ENCODE measurements around the gene SLC39A13.

Gene SLC39A13

DNA sequence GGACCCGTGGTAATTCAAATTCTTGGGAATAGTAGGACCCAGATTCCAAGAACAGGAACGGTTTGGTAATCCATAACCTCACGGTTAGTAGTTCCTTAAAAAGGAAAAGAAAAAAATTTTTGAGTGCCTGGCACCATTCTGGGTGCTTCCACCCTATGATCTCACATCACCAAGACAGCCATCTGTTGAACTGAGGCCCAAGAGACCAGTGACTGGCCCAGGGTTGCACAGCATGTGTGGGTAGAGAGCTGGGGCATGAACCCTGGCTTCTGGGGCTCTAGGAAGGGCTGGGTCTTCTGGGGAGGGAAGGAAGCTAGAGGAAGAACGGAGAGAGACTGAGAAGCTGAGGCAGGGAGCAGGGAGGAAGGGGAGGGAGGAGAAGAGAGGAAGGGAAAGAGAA lies 25.3 kb upstream of the SLC39A13 start:
- DNase-seq (ENCODE audit: low read depth in 2 of 3, low spot score in 1 of 3), result no peak

DNA sequence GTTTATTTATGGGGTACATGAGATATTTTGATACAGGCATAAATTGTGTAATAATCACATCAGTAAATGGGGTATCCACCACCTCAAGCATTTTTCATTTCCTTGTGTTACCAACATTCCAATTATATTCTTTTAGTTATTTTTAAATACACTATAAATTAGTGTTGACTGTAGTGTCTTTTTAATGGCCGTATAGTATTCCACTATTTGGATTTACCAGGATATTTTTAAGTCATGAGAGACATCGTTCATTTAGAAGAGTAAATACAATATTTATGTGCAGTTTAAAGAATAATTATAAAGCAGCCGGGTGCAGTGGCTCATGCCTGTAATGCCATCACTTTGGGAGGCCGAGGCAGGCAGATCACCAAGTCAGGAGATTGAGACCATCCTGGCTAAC lies 23.9 kb upstream of the SLC39A13 start:
- DNase-seq (ENCODE audit: low read depth in 2 of 3, low spot score in 1 of 3), result no peak

DNA sequence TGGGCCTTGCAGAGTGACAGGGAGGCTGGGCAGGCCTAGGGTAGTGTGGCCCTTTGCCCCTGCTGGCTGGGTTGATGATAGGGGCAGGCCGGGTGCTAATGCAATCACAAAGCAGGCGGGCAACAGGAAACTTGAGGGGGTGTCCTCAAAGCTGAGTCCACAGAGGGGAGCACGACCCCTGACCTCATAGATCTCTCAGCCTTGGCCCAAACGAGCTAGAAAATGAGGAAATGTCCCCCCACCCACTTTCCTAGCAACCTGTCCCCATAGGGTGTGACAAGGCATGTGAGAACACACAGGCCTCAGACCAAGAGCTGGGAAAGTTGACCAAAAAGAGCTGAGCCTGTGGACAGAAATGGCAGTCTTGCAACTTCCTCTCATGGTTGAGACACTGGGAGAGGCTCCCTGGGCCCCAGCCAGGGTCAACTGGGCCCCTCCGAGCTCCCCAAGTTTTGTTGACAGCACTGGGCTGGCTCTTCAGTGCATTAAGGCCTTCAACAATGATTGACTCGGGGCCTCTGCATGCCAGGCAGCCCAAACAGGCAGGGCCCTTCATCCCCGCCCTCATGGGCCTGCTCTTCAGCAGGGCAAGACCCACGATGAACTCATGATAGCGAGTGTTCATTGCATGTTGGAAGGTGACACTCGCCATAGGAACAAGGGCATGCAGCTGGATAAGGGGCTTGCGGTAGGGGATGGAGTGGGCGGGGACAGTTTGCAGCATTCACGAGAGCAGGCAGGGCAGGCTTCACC lies 20.3 kb upstream of the SLC39A13 start:
- no peak for DNase-seq (ENCODE audit: low read depth in 2 of 3, low spot score in 1 of 3)

DNA sequence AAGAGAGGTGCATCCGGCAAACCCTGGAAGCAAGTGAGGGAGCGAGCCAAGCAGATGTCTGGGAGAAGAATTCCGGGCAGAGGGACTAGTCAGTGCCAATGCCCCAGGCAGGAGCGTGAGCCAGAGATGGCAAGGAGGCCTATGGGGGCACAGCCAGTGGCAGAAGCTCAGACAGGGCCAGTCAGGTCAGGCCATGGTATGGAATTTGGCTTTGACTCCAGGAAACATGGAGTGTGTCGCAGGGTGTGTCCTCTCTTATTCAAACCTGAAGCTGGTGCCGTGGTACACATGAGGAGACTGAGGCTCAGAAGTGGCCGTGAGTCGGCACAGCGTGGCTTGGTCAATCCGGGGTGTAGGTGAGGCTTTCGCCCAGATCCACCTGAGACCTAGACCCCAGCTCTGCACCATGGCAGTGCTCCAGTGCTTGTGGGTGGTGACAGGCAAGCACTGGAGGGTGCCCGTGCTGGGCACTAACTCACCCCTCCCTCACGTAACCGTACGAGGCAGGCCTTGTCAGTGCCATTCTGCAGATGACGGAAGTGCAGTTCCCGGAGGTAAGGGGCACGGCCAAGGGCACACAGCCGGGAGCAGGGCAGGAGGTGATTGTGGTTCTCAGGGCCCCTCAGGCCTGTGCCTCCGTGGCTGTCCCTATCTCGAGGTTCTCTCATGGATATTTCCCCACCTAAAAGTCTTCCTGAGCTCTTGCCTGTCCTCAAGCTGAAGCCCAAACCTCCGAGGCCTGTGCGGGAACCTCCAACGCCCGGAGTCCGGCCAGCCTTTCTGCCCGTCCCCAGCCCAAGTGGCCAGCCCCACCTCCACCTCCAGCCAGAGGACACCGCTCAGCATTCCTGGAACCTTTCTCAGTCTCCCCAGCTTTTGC lies 19.5 kb upstream of the SLC39A13 start:
- no peak for DNase-seq (ENCODE audit: low read depth in 2 of 3, low spot score in 1 of 3)

DNA sequence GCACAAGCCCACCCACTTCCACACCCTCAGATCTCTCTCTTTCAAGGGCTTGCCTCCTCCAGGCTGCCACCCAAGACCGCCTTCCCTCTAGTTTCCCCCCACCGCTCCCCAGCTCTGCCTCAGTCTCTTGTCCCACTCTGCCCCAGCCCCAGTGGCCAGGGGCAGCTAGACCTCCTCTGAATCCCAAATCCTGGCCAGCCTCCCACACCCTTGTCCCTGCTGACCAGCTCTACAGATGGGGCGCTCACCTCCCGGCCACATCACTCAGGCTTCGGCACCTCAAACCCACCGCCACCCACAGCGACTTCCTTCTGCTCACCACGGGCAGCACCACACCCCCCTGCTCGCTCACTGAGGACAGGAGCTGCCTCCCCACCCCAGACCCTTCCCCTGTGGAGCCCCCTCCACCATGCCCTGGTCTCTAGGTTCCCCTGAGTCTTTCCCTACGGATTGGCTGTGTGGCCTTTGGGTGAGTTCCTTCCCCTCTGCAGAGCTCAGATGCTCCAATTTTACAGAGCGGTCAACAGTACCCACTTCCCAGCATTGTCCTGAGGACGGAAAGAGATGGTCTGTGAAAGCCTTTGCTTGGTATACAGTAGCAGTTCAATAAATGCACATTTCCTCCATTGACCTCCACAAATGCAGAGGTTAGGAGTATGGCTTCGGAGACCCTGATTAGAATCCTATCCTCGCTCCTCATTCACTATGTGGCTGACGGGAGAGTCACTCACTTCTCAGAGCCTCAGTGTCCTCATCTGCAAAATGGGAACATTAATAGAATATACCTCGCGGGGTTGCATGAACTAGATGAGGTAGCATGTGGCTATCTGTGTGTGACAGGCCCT lies 18.6 kb upstream of the SLC39A13 start:
- DNase-seq (ENCODE audit: low read depth in 2 of 3, low spot score in 1 of 3), result no peak

DNA sequence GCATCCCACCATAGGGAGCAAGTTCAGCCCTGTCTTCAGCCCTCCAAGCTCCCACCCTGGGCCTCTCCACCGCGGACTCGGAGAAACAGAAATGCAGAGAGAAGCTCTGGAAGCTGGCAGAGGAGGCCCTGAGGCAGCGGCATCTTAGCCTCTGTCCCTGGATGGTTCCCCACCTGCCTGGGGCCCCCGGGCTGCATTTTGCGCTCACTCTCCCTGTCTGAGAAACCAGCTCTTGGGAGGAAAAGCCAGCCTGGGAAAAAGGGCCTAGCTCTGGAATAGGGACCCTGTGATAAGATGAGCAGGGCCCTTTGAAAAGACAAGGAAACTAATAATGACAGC lies 18.0 kb upstream of the SLC39A13 start:
- DNase-seq (ENCODE audit: low read depth in 2 of 3, low spot score in 1 of 3), result no peak

DNA sequence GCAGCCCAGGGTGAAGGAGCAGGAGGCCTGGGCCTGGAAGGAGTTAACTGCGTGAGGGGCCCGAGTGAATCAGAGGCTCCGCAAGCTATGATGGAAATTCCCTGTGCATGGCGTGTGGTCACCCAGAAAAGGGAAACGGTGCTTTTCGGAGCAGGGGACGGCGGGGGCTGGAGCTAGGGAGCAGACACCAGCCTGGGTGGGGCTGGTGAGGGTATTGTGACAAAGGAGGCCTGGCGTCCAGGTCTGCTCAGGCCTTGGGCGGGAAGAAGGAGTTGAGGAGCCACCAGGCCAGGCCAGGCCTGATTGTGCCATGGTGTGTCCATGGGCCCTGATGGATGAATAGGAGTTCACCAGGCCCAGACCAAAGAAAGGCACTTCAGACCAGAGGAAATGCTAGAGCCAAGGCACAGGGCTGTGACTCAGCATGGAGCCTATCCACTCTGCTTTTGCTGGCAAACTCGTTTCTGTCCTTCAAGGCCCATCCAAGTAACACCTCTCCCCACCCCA lies 17.3 kb upstream of the SLC39A13 start:
- DNase-seq (ENCODE audit: low read depth in 2 of 3, low spot score in 1 of 3), result no peak

DNA sequence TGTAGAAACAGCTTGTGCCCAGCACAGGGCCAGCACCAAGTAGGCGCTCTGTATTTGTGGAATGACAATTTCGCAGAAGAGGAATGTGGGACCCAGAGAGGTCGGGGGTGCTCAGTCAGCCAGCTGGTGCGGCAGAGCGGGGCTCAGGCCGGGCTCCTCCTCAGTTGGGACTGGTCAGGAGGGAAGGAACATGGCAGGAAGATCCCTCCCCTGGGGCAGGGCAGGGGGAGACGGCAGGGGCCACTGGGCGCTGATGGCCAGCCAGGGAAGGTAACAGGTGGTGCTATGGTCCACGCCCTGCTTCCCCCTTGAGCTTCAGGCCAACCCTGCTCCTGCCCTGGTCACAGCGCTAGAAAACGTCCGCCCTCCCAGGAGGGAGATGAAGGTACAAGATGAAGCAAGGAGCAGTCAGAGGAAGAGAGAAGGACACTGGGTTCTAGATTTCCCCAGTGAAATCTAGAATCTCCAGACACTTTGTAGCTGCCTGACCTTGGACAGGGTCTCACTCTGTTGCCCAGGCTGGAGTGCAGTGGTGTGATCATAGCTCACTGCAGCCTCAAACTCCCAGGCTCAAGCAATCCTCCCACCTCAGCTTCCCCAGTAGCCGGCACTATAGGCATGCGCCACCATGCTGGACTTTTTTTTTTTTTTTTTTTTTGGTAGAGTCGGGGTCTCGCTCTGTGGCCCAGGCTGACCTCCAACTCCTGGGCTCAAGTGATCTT lies 16.5 kb upstream of the SLC39A13 start:
- DNase-seq (ENCODE audit: low read depth in 2 of 3, low spot score in 1 of 3), result no peak

DNA sequence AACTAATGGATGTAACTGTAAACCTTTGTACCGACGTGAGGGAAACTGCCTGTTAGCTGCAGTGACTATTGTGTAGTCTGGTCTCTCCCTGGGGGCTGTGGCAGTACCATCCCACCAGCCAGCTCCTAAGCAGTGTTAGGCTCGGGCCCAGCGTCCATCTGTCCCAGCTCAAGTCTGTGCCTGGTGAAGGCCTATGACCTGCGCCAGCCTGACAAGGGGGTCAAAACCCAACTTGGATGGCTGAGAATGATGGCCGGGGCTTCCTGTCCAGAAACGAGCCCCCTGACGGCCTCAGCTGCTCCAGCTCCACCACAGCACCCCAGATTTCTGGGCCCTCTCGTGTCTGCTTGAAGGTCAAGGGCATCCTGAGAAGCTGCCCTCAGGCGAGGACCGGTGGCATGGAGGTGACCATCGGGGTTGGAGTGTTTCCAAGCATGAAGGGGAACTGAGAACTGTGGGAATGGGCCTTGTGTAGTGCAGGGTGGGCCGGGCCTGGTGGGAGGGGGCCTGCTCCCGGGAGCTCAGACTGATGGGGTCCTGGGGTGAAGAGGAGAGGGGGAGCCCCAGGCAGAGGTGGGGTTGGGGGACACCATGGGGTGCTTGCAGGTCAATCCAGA lies 15.7 kb upstream of the SLC39A13 start:
- DNase-seq (ENCODE audit: low read depth in 2 of 3, low spot score in 1 of 3), result no peak

DNA sequence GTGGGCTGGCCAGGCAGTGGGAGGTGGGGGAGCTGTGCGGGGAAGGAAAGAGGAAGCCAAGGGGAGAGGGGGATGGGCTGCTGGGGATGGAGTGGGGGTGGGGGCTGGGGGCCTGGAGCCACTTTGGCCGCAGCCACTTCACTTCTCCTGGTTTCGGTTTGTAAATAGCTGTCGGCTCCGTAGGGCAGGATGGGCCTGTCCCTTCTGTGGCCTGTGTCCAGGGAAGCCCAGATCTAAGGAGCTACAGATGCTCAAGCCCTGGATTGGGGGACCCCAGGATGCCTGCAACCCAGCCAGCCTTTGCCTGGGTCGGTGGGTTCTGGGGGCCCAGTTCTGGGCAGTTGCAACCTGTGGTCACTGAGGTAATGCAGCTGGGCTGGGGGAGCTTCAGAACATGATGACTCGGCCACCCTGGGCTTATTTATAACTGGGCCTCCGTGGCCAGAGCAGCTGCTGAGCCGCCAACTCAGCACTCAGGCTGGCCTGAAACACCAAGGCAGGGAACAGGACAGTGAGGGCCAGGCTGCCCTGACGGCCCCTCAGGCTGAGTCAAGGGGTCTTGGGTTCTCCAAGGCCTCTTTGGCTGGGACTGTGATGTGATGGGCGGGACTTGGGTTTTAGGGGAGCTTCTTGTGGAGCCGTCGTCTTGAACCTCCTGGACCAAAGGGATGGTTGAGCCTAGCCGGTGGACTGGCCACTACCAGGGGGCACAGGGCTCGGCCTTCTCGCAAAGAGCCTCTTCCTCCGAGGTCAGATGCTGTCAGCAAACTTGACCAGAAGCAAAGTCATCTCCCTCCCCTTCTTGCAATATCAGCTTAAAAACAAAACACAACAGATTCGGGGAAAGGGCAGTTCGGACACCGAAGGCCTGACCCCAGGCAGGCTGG lies 15.0 kb upstream of the SLC39A13 start:
- no peak for DNase-seq (ENCODE audit: low read depth in 2 of 3, low spot score in 1 of 3)

DNA sequence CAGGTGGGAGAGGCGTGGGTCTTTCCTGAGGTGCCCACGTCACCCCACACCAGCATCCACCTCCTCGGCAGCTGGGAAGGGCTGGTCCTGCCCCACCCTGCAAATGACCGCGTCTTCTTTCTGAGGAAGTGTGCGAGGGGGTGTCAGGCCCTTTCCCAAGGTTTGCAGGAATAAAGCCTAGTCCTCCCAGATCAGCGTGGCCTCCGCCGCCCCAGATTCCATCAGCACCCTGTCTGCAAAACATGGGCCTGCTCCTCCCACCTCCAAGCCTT lies 14.4 kb upstream of the SLC39A13 start:
- no peak for DNase-seq (ENCODE audit: low read depth in 2 of 3, low spot score in 1 of 3)

DNA sequence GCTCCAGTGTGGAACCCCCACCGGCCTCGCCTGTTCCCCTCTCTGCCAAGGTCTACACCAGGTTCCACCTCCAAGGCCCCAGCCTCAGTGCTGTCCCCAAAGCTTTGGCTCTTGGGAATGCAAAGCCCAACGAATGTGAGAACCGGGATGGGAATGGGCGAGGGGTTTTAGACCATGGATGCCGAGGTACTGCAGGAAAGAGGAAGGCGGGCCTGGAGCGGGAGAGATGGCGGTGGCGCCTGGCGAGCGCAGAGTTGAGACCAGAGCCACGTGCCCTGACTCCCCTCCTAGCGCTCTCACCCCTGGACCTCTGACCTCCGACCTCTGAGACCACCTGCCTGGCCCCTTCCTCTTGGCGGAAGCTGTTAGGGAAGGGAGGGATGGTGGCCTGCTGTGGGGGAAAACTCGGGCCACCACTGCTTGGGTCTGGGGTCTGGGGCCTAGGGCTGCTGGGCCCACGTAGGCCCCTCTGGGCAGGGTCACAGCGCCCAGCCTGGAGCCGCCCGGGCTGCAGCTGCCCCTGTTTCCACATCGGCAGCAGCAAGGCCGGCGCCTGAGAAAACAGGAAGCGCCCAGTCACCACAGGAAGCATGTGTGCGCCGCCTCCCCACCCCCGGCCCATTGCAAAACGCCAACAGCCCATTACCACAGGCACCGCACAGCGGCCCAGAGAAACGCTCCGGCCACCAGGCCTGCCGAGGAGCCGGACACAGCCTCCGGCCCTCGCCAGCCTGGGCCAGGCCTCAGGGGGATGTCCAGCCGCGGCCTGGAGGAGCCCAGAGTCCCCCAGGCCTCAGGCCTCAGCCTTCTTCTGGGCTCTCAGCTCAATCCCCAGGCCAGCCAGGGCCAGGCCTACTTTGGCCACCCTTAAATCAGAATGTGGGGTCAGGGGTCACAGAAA lies 13.8 kb upstream of the SLC39A13 start:
- DNase-seq (ENCODE audit: low read depth in 2 of 3, low spot score in 1 of 3), result peak in 2 of 3 donors; percentile 37 to 54

DNA sequence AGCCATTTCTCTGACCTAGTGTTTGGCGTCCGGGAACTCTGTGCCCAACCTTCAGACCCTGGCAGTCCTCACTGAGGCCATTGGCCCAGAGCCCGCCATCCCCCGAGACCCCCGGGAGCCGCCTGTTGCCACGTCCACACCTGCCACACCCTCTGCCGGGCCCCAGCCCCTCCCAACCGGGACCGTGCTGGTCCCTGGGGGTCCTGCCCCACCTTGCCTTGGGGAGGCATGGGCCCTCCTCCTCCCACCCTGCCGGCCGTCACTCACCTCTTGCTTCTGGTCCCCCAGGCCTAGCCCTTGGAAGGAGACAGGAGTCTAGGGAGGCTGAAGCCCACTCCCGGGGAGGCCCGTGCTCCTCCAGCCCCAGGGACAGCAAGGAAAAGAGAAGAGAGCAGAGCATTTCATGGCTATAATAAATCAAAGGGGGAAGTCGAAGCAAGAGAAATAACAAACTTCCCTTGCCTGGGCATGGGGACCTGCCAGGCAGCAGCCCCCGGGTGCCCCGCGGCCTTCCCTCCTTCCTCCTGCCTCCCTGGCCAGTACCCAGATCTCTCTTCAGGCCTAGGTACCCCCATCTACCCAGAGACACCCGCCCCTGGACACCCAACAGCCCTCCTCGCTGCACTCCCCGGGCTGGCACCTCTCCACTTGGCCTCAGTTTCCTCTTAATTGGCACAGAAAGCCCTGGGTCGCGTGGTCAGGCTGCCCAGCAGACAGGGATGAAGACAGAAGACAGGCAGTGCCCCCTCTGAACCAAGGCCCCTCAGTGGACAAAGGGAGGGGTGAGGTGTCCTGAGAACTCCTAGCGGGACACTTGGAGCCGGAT lies 13.0 kb upstream of the SLC39A13 start:
- no peak for DNase-seq (ENCODE audit: low read depth in 2 of 3, low spot score in 1 of 3)

DNA sequence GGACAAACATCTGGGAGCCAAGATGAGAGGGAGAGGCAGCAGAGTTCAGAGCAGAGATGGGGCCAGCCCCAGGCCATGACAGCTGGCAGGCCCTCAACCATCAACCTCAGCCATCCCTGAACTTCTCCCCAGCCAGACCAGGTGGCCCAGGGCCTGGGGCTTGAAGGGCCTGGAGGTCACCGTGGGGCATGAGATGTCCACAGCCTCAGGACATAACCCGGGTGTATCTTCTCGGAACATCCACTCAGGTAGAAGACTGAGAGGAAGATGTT lies 12.4 kb upstream of the SLC39A13 start:
- no peak for DNase-seq (ENCODE audit: low read depth in 2 of 3, low spot score in 1 of 3)

DNA sequence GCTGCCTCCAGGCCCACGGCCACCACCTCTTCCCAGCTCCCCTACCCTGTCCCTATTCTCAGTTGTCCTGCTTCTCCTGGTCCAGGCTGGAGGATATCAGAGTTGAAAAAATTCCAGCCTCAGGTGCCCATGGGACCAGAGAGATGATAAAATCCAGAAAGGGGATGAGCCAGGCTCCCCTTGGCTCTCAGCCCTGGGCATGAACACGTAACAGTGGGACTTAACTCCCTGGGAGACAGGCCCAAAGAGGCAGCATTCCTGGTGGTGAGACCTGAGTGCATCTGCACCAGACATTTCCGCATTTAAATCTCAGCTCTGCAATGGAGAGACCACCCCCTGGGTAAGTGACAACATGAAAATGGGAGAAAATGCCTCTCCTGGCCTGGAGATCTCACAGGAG lies 10.4 kb upstream of the SLC39A13 start:
- no peak for DNase-seq (ENCODE audit: low read depth in 2 of 3, low spot score in 1 of 3)

DNA sequence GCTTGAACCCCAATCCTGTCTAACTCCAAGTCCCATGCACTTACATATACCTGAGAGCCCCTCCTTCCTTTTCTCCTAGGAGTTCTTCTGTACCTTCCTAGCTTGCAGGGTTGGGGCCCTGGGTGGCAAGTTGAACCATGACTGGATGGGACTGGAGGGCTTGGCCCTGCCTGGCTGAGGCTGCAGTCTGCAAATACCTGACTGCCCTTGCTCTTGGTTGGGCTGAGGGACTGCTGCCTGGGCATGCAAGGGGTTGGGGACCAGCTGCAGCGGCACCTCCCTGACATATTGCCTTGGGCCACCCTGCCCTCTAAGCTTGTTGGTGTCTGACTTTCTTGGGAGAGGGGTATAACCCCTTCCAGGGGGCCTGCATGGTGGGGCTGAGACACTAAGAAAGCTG lies 9.8 kb upstream of the SLC39A13 start:
- DNase-seq (ENCODE audit: low read depth in 2 of 3, low spot score in 1 of 3), result no peak

DNA sequence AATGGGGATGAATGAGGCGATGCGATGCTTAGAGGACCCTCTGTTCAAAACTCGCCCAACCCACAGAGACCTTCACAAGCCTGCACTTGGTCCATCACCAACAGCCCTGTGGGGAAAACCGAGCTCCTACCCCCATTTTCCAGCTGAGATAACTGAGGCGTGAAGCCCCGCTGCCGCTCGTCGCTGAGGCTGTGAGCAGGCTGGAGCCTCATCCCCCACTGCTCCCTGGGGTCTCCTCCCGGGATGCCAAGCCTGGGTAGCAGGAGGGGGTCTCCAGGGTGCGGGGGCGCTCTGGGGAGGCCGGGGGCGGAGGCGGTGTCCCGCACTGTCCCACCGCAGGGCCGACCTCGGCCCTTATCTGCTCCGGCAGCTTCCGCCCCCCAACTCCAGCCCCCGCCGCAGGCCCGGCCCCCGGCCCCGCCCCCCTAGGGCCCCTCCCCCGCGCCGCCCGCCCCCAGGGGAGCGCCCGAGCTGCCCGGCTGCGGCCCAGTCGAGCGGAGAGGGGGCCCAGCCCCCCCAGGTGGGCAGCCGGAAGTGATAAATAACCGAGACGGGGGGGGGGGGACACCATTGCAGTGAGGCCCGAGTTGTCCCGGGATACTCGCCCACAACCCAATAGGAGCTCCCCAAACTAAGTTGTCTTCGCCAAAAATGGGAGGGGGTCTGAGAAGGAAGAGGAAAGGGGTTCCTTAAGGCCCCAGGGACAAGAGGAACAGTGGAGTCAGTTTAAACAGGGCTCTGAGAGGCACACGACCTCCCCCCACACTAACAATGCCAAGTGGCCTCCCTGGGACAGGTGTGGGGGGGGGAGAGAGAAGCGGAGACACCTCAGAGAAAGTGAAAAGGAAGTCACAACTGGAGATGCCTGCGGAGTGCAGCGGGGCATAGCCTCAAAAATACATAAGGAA lies 8.3 kb upstream of the SLC39A13 start:
- no peak for DNase-seq (ENCODE audit: low read depth in 2 of 3, low spot score in 1 of 3)

Measured in stimulated activated CD4-positive, alpha-beta T cell treated with anti-CD3 and anti-CD28 coated beads, Interleukin-12 subunit alpha, Interleukin-12 subunit beta, amount 100 ng/mL, for 48 hours (primary cell).